NCI-H69 (cell line): ENCODE data around the gene ARMCX6.
"Not testable (repeated sequence)": the region's sequence is repeated elsewhere in the genome, so short reads cannot be mapped to it uniquely, and the experiment has no call there.

ENCODE experiments used
- DNase-seq: peaks from one replicate; lab custom pipeline; 2025; lab: John Stamatoyannopoulos, UW

Gene ARMCX6

DNA sequence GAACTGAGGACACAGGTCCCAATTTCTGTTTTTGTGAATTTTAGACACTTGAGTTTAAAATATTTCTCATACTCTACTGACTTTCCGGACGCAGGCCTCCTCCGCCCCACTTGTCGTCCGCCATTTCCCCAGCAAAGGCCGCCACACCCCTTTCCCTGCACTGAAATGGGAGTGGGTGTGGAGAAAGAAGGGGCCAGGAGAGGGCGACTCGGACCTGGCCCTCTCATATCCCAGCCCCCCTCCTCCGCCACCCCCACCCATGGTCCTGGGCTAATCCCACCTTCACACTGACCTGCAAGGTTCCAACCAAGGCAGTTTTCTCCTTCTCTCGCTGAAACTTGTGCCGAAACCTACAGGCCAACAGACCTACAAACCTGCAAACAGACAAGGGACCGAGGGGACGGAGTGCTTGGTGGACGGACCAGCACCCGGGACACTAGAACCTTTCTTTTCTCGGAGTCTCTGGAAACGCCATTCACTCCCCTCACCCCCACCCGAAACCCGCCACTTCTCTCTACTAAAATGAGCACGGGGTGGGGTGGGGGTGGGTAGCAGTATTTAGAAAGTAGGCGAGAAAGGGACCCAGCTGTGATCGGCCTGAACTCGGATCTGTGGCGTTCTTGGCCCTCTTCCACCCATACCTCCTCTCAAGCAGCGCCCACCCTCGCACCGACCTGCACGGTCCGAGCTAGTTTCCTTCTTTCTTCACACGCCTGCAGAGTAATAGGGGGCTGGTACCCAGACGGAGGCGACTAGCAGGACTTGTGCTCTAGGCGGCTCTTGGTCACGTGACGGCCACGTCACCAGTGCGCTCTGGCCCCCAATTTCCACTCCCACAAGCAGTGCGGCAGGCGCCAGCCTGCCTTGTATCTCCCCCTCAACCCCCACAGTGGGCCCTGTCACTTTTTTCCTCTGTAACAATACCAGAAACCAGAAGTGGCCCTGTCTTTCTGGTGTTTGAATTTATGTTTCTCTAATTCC, at the start of gene ARMCX6:
Gene ARMCX6 (minus strand): TSS at position 790 of the 981 bp plus-strand sequence. CDS start 1,380 bp downstream, outside the sequence.
- peak; percentile 83 for DNase-seq

DNA sequence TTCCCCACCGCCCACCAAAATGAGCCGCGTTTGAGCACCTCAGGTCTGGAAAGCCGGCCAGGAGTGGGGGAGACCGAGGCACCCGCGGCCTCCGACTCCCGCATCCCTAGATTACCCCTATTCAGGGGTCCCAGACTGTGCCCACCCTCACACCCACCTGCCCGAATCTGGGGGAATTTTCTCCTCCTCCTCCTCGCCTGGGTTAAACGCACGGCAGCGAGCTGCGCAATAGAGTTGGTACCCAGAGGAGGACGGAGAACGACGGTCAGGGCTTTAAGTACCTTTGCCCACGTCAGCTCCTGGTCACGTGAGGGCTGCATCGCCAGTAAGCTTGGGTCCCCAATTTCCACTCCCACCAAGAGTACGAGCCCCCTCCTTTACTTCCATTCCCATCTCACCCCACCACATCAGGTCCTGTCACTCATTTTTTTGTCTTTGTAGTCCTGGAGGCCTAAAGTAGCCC, 41.8 kb upstream of the ARMCX6 start, which contains the start of gene ARMCX2:
Gene ARMCX2 (minus strand): TSS at position 250 of the 463 bp plus-strand sequence. CDS start 2,262 bp downstream, outside the sequence.
- DNase-seq = peak; percentile 52

DNA sequence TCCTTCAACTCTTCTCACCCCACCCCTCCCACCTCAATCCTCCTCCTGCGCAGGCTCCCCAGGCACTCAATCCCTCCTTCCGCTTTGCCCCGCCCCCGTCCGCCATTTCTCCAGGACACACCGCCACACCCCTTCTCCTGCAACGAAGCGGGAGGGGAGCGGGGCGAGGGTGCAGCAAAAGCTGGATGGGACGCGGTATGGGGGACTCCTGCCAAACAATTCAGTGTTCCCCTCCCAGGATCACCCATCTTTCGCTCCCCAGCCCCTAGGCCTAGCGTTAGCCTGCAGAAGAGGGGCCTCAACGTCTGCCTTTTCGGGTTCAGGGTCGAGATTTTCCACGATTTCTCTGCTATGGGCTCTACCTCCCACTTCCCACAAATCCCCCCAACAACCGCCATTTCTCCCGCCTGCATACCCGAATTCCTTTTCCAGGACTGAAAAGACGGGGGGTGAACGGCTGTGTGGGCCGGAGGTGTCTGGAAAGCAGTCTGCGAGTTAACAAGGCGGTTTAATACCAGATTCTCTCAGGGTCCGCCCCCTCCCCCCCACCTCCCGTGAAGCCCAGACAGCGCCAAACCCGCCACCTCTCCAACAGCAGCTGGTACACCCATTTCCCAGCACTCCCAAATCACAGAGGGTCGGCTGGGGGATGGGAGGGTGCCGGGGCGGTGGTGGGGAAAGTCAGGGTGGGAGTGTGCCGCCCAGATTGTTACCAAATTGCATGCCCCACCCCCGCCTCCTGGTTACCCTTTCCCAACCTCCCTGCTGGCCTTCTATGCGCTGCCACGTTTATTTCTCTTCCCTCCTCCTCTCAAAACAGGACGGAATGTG, 41.1 kb upstream of the ARMCX6 start:
- peak; percentile 74 for DNase-seq

DNA sequence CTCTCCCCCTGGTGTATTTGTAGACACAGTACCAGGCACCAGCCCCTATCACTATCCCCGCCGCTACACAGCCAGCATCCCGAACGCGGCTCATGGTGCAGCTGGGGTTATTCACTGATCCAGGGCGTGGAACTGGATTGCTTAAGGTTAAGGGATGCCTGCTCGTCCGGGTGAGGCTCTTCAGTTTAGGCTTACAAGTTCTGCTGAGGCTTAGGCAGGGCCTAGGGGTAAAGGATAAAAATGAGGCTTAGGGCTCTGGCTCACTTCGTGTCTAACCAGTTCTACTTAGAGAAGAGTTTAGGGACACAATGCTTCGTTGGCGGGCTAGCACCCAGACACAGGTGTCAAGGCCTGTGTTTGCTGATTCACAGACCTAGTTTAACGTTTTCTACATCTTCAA, 39.7 kb upstream of the ARMCX6 start:
- no peak for DNase-seq

DNA sequence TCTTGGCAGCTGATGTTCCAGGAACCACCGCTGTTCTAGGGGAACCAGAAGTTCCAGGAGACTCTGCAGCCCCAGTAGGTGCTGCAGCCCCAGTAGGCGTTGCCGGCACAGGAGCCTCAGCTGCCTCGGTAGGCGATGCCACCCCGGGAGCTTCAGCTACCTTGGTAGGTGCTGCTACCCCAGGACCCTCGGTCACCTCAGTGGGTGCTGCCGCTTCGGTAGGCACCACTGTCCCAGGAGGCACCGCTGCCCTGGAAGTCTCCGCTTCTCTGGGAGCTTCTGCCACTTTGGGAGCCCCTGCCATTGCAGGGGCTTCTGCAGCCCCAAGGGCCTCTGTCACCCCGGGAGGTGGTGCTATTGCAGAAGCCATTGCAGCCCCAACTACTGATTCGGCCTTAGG, 39.0 kb upstream of the ARMCX6 start:
- no peak for DNase-seq

DNA sequence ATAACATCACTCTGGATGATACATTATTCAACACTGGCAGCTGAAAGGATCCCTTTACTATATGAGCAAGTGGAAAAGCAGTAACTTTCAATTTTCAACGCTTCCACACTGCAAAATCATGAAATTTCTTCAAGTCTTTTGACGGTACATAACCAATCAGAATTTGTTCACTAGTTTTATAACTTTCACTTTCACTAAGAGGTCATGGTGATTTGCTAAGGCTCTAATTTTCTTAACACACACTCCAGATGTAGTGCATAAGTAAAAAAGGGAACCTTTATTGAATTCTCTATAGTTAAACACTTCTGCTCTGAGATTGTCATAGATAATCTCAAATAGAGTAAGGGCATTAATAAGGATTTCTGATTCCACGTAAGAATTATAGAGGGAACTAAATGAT, 37.7 kb upstream of the ARMCX6 start:
- no peak for DNase-seq

DNA sequence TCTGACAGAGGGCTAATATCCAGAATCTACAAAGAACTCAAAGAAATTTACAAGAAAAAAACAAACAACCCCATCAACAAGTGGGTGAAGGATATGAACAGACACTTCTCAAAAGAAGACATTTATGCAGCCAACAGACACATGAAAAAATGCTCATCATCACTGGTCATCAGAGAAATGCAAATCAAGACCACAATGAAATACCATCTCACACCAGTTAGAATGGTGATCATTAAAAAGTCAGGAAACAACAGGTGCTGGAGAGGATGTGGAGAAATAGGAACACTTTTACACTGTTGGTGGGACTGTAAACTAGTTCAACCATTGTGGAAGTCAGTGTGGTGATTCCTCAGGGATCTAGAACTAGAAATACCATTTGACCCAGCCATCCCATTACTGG, 29.9 kb upstream of the ARMCX6 start:
- not testable (repeated sequence) for DNase-seq

DNA sequence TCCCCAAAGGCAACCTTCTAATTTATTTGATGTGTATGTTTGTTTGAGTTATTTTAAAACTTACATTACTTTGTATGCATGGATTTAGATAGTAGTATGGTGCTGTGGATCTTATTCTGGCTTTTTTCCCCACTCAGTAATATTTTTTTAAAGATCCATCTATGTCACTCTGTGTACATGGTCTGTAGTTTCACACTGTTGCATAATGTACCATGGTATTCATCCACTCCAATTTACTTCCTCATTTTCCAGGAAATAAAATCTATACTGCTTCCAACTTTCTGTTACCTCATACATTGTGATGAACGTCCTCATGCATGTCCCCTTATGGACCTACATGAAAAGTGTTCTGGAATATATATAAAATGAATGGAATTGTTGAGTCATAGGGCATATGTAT, 24.3 kb upstream of the ARMCX6 start:
- no peak for DNase-seq

DNA sequence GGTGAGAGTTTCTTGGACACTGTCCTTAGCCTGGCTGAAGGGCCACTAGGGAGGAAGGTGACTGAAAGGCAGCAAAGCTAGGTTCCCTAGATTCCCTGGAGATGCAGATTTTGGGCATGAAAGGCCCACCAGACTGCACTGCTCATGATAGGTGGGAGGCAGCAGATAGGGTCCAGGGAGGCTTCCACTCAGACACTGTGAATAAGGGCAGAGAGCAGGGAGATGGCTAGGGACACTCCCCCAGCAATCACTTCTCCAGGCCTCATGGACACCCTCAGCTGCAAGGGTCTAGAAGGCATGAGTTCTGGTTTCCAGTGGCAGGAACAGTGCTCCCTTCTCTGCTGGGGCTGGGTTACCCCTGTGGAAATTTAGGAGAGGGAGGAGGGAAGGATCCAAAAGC, 21.8 kb upstream of the ARMCX6 start:
- no peak for DNase-seq

DNA sequence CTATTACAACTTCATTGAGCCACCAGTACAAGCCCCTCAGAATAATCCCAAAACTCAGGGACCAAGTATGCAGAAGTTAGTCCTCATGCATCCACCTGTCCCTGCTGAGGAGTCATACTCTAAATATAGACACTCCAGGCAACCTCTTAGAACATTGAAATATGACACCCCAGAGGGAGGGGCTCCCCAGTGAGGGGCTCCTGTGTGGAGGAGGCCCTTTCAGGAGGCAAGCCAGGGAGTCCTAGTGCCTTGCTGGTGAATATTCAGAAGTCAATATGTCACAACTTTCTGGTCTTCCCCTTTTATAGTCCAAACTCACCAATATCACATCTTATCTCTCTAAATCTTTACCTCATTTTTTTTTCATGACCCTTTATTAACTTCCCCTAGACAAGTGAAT, 1.6 kb upstream of the ARMCX6 start:
- DNase-seq = peak; percentile 77

DNA sequence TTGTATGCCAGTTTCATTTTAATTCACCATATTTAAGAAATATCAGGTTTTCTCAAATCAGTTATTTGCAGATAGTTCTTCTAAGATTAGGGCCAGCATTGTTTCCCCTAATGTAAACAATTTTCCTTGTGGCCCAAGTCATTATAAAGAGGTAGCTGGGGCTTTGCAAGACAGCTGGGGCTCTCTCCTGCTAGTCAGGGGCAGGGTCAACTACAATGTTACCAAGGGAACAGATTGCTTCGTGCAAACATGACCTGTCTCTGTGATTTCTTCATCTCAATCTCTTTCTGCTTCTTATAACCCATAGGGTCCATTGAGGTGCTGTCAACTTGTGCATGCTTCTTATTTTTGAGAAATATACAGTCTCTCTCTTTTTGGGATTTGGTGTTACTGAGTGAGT, 12.1 kb downstream of the ARMCX6 start:
- DNase-seq = peak; percentile 90

DNA sequence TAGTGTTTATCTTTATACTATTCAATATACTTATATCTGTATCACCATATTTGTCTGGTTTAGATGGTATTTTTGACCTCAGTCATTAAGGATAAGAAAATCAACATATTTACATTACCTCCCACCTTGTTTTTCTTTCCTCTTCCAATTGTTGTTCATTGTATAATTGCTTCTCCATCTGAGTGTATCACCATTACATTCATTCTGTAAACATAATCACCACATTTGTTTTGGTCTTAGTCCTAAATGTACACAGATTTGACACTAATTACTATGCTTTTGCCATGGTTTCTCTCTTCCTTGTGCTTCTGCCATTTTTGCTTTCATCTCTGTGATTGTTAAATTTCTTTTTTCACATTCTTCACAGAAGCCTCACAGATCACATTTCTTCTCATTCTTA, 12.7 kb downstream of the ARMCX6 start:
- peak; percentile 80 for DNase-seq

DNA sequence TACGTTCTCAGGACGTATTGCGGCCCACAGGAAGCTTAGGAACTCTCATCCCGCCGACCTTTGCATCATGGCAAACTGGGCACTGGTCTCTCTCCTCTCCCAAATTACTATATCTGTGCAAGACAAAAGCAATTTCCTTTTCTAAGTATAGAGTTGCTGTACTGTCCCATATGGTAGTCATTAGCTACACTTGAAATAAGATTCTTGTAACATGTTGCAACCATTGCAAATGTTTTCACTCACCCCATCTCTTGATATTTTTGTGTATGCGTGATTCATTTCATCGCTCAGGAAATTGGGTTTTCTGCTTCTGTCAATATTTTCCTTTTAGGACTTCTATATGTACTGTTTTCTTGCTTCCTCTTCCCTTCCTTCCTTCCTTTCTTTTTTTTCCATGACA, 15.7 kb downstream of the ARMCX6 start:
- no peak for DNase-seq

DNA sequence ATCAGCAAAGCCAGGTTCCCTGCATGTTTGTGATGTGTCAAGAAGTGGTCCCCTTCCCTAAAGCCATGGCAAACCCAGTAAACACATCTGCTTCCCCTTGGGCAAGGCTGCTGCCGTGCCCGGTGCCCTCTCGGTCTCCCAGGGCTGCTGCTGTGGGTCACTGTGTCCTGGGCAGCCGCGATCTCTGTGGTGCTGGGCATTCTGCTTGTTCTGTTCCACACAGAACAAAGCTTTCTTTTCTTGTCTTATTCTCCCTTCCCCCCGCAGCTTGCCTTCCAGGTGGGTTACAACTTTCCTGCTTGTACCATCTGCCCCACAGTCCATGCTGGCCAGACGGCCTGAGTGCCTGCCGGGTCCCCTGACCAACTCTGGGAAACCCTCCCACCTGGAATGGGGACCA, 18.2 kb downstream of the ARMCX6 start:
- DNase-seq = not testable (repeated sequence)

DNA sequence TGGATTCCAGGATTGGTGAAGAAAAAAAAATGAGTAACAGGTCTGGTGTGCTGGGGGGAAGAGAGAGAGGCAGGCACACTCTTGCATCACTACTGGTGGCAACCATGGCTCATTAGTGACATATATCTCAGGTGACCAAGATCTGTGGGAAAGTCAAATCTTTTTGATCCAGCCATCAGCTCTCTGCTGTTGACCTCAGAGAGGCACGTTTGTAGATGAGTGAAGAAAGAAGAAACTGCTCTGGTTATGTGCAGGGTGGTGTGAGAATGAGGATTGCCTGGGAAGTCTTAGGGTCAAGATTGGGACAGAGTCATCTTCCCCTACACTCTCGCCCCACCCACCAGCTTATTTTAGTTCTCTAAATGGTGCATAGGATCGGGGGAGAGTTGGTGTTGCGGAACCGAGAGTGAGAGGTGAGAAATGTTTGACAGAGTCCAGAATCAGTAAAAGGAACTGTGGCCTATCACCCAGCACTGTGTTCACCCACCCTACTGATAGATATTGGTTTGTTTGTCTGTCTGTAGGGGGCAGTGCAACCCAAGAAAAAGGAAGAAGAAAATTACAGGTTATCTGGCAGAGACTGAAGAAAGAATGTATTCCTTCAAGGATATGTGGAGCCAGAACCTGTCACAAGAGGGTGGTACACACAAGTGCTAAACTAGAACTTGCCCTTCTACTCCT, 21.9 kb downstream of the ARMCX6 start:
- peak; percentile 78 for DNase-seq
